PFSK-1 (cell line): ENCODE data around the gene PIM3.

Experiments
- POLR2AphosphoS5 ChIP-seq: IDR thresholded peaks from 2 replicates; pipeline ENCODE4 v1.6.1; 2012; ENCODE audit warnings: low read depth, mild to moderate bottlenecking, control low read depth, low read length, moderate library complexity
- REST ChIP-seq, 2 experiments: IDR thresholded peaks; 2 replicates each; pipeline versions ENCODE4 v1.6.1 to v1.8.0; 2011 to 2012; ENCODE audit warnings: low read depth in 2 of 2, low read length in 2 of 2, control low read depth in 1 of 2, inconsistent platforms in 1 of 2, mild to moderate bottlenecking in 1 of 2, moderate library complexity in 1 of 2; ENCODE audit not compliant: insufficient read depth in 1 of 2
- SIN3A ChIP-seq: IDR thresholded peaks from 2 replicates; pipeline ENCODE4 v1.6.1; 2012; ENCODE audit warnings: mild to moderate bottlenecking, low read length, moderate library complexity, borderline replicate concordance; ENCODE audit not compliant: insufficient read depth
- TAF1 ChIP-seq: IDR thresholded peaks from 2 replicates; pipeline ENCODE4 v1.6.1; 2012; ENCODE audit warnings: low read length, control low read depth, borderline replicate concordance; ENCODE audit not compliant: insufficient read depth

- TF ChIP-seq POLR2AphosphoS5 (no peak), TAF1 (no peak), REST (IDR thresholded peaks at IDR 0.05; ENCODE audit: insufficient read depth in 1 of 2, low read depth in 2 of 2, low read length in 2 of 2) (no peak), SIN3A (no peak)
Measured at GRCh38 chr22:49999946-50000586, 39.5 kb downstream of the PIM3 start.
